K562 (cell line): Measurements from ENCODE around the gene PAK1IP1. TPM values are rescaled to one million over a fixed set of nuclear protein-coding genes. Genes with fewer than 3 reads are reported as not detected.

Experiments used
- ATAC-seq: fragments of 200-7000 bp; cut with Tn5 transposase; 3 replicates; pipeline ENCODE4 v1.9.1; 2020; ENCODE audit warnings: moderate library complexity
- BruUV-seq: library from RNA; stranded (reverse); fragments of 400-500 nt; replicated peaks from 2 replicates; lab custom pipeline; 2021; lab: Mats Ljungman, UMichigan
- CTCF ChIA-PET: fragments of 300-600 bp; formaldehyde crosslinking; extraction: SDS; loops from one replicate; lab custom pipeline; 2021; ENCODE audit warnings: low intra/inter-chr PET ratio; lab: Yijun Ruan, JAX
- POLR2A ChIA-PET: fragments of 300-600, 350-650 bp; sonication (Branson Sonifier 250); formaldehyde crosslinking; extraction: SDS; loops from one replicate; lab custom pipeline; 2021; ENCODE audit warnings: antibody characterized with exemption, inconsistent platforms; lab: Yijun Ruan, JAX
- DNase-seq, 4 experiments: peaks; one replicate each; pipeline versions ENCODE4 v3.0.0 to v3.0.0-alpha.2; 2011 to 2018; ENCODE audit warnings: low spot score in 3 of 4, mixed read lengths in 3 of 4; ENCODE audit errors: extremely low read depth in 1 of 4
- FAIRE-seq: peaks from 2 replicates; lab custom pipeline; 2011; peaks lifted over from hg19 to GRCh38; lab: Jason Lieb, UNC
- H2AFZ ChIP-seq: 2 replicates; pipeline ENCODE4 v1.6.0; 2011; ENCODE audit warnings: low read depth, low read length, control low read depth, inconsistent platforms
- H3K27ac ChIP-seq: fragments of 200-600 bp; 3 replicates; pipeline ENCODE4 v1.8.0; 2011; ENCODE audit warnings: low read depth, mild to moderate bottlenecking, control low read depth, inconsistent platforms, low read length, moderate library complexity, mixed read lengths; ENCODE audit errors: extremely low read depth
- H3K27me3 ChIP-seq, 2 experiments: fragments of 300-600 bp in 1 of 2; 2 replicates in 1 of 2; 3 replicates in 1 of 2; pipeline versions ENCODE4 v1.6.0 to v1.8.0; 2011; ENCODE audit warnings: inconsistent platforms in 2 of 2, low read length in 2 of 2, mild to moderate bottlenecking in 1 of 2, mixed read lengths in 1 of 2, moderate library complexity in 1 of 2; ENCODE audit not compliant: control insufficient read depth in 2 of 2, insufficient read depth in 2 of 2
- H3K36me3 ChIP-seq: fragments of 300-600 bp; 3 replicates; pipeline ENCODE4 v1.8.0; 2011; ENCODE audit warnings: mild to moderate bottlenecking, low read length, inconsistent platforms; ENCODE audit not compliant: control insufficient read depth, insufficient read depth
- H3K4me1 ChIP-seq, 2 experiments: fragments of 200-600 bp in 1 of 2; replicated peaks in 1 of 2; 2 replicates in 1 of 2; 3 replicates in 1 of 2; pipeline versions ENCODE4 v1.5.1 to v1.8.0; 2011; ENCODE audit warnings: inconsistent platforms in 2 of 2, low read length in 2 of 2, mild to moderate bottlenecking in 1 of 2, mixed read lengths in 1 of 2, moderate library complexity in 1 of 2; ENCODE audit not compliant: control insufficient read depth in 2 of 2, insufficient read depth in 2 of 2
- H3K4me2 ChIP-seq: 2 replicates; pipeline ENCODE4 v1.6.1; 2011; ENCODE audit warnings: low read length, control low read depth, inconsistent platforms, mixed read lengths; ENCODE audit not compliant: insufficient read depth
- H3K4me3 ChIP-seq: fragments of 200-600 bp; sonication (generic), shearing (Covaris generic); 2 replicates; pipeline ENCODE4 v1.5.1; 2016; ENCODE audit warnings: control low read depth, inconsistent platforms
- H3K79me2 ChIP-seq: fragments of 200-600 bp; 3 replicates; pipeline ENCODE4 v1.8.0; 2011; ENCODE audit warnings: low read length, inconsistent platforms; ENCODE audit not compliant: control insufficient read depth, insufficient read depth
- H3K9ac ChIP-seq, 2 experiments: 2 replicates each; pipeline versions ENCODE4 v1.6.0 to v1.6.1; 2011; ENCODE audit warnings: low read depth in 2 of 2, low read length in 2 of 2, control low read depth in 1 of 2, inconsistent platforms in 1 of 2, mild to moderate bottlenecking in 1 of 2, mixed read lengths in 1 of 2; ENCODE audit not compliant: insufficient read depth in 1 of 2
- H3K9me1 ChIP-seq: one replicate; pipeline ENCODE4 v1.6.0; 2011; ENCODE audit warnings: inconsistent platforms, mild to moderate bottlenecking, low read length, moderate library complexity; ENCODE audit not compliant: control insufficient read depth, insufficient read depth
- H3K9me3 ChIP-seq: replicated peaks from 2 replicates; pipeline ENCODE4 v1.5.1; 2011; ENCODE audit warnings: low read depth, low read length, inconsistent platforms; ENCODE audit not compliant: control insufficient read depth, insufficient read depth
- H4K20me1 ChIP-seq: replicated peaks from 2 replicates; pipeline ENCODE4 v1.6.1; 2011; ENCODE audit warnings: low read length, inconsistent platforms, mixed read lengths; ENCODE audit not compliant: control insufficient read depth, insufficient read depth
- MGA ChIP-seq: fragments of 450-650 bp; IDR thresholded peaks from 2 replicates; pipeline ENCODE4 v1.6.1; 2016; ENCODE audit warnings: mild to moderate bottlenecking, moderate library complexity
- ZNF609 ChIP-seq: sonication (generic); formaldehyde crosslinking; IDR thresholded peaks from 2 replicates; pipeline ENCODE4 v1.8.1; 2023; ENCODE audit warnings: missing genetic modification reagents, mild to moderate bottlenecking, borderline replicate concordance
- whole genome bisulfite sequencing: fragments of 100-300 bp; shearing (Covaris generic); methylation state at CpG from one replicate; pipeline ENCODE4 v1.1.6; 2016; ENCODE audit warnings: low coverage, mixed read lengths; ENCODE audit not compliant: insufficient coverage; ENCODE audit errors: missing lambda C conversion rate; 5-methylcytosine and 5-hydroxymethylcytosine counted together
- in situ Hi-C: fragments of 300-500 bp; cut with MboI; formaldehyde crosslinking; loops from 4 replicates; pipeline ENCODE4 v1.15.0; 2018; ENCODE audit warnings: inconsistent platforms, mixed read lengths
- intact Hi-C: fragments of 100-400 bp; cut with micrococcal nuclease; formaldehyde crosslinking; loops from 2 replicates; pipeline ENCODE4 v1.14.2; 2022
- polyA plus RNA-seq, 8 experiments: library from polyadenylated mRNA; depleted of rRNA in 4 of 8; stranded (reverse) in 5 of 8; unstranded in 3 of 8; fragments of >200 nt; fragmentation: Nextera tagmentation in 2 of 8; fragmentation: Illumina TruSeq in 1 of 8; extraction: Ambion mirVana in 2 of 8; extraction: Trizol in 1 of 8; gene quantifications; 2 replicates each; pipeline versions ENCODE4 v1.2.1 to v1.2.3, GENCODE V29; 2011 to 2014; ENCODE audit warnings: inconsistent platforms in 1 of 8, missing spikeins in 1 of 8
- total RNA-seq, 7 experiments: library from RNA; depleted of rRNA in 6 of 7; stranded (reverse); fragments of >200 nt in 6 of 7; fragmentation: Illumina TruSeq in 2 of 7; extraction: Trizol in 2 of 7; gene quantifications; 2 replicates each; pipeline versions ENCODE4 v1.2.1 to v1.2.3, GENCODE V29; 2011 to 2021; ENCODE audit warnings: low replicate concordance in 1 of 7

The PAK1IP1 gene
- total and polyA plus RNA-seq, 9 of the 15 experiments (the other 6 are each of a cell fraction or from before 2014, with no cell fraction given), result 50.0 to 200 (median 87.0) TPM

- FAIRE-seq (no peak), DNase-seq (no peak), ATAC-seq (no peak)
- no peak overlapping the region for H2AFZ ChIP-seq
- H3K4me3 ChIP-seq, result no peak overlapping the region
- 37% methylated on average over 3 of the region's 3 CpGs for WGBS
- POLR2A ChIA-PET, result interaction anchor here (1.5 kb wide), 1 partner anchor 16 kb away, joined by 3 read pairs; no protein-coding TSS in a partner anchor
- no peaks in the 10 kb centered on the region for H3K79me2 ChIP-seq
- H3K4me1 ChIP-seq, result peaks cover 2 to 18% of the 10 kb centered on the region in 2 experiments; a peak in 3 of 5 replicates
- in situ Hi-C loops, result no loop called here
- H3K9me3 ChIP-seq, result no peaks in the 10 kb centered on the region
- no peak overlapping the region for H3K27ac ChIP-seq
- TF ChIP-seq ZNF609 (CRISPR knock-in tag) (no peak), MGA (0 out of 2 replicates have a peak, but pooled peaks have one; percentile 7)
- CTCF ChIA-PET, result no interaction called here
- intact Hi-C loops, result no loop called here
- H3K9me1 ChIP-seq, result no peaks in the 10 kb centered on the region
- no TSS peak for BruUV-seq
- H3K36me3 ChIP-seq, result no peaks in the 10 kb centered on the region
- H4K20me1 ChIP-seq, result no peaks in the 10 kb centered on the region
- no peaks in the 10 kb centered on the region for H3K27me3 ChIP-seq
- no peak overlapping the region for H3K9ac ChIP-seq
- H3K4me2 ChIP-seq, result no peak overlapping the region
Observed at GRCh38 chr6:10681795-10682194, 13.0 kb upstream of the PAK1IP1 start.
